Testis (tissue), 3 donors: ENCODE measurements around the gene QSOX1. TPM values are rescaled to one million over a fixed set of nuclear protein-coding genes. Genes with fewer than 3 reads are reported as not detected.

Experiments
- DNase-seq: peaks from one replicate; pipeline ENCODE4 v3.0.0-alpha.2; 2019
- H3K27ac ChIP-seq, 2 donors: fragments of 200-600 bp; sonication (generic); one replicate each; pipeline ENCODE4 v1.5.1; 2019
- H3K27me3 ChIP-seq: fragments of 200-600 bp; sonication (generic); one replicate; pipeline ENCODE4 v1.5.1; 2019
- H3K36me3 ChIP-seq: fragments of 200-600 bp; sonication (generic); one replicate; pipeline ENCODE4 v1.5.1; 2017; ENCODE audit warnings: low read depth; ENCODE audit errors: missing control alignments
- H3K4me1 ChIP-seq: fragments of 200-600 bp; sonication (generic); one replicate; pipeline ENCODE4 v1.5.1; 2019
- H3K4me3 ChIP-seq, 2 donors: fragments of 200-600 bp; sonication (generic); one replicate each; pipeline ENCODE4 v1.5.1; 2017 to 2019
- H3K9me3 ChIP-seq: fragments of 200-600 bp; sonication (generic); one replicate; pipeline ENCODE4 v1.5.1; 2017
- CTCF ChIP-seq, 3 experiments: fragments of 450-650 bp in 2 of 3; fragments of 200-600 bp in 1 of 3; sonication (generic) in 1 of 3; IDR thresholded peaks; one replicate each; pipeline ENCODE4 v1.5.1; 2016 to 2019; ENCODE audit warnings: antibody characterized with exemption in 3 of 3, mild to moderate bottlenecking in 2 of 3, moderate library complexity in 1 of 3
- POLR2A ChIP-seq: fragments of 450-650 bp; IDR thresholded peaks from one replicate; pipeline ENCODE4 v1.6.1; 2017; ENCODE audit warnings: antibody characterized with exemption, mild to moderate bottlenecking, moderate library complexity
- WGBS, 2 donors: methylation state at CpG; one replicate each; pipeline ENCODE4 v1.1.5; 2018; 5-methylcytosine and 5-hydroxymethylcytosine counted together
- intact Hi-C: fragments of 100-400 bp; cut with DNase I; formaldehyde crosslinking; loops from one replicate; pipeline ENCODE4 v1.15.1; 2023; ENCODE audit warnings: low total_unique reads
- polyA plus RNA-seq: library from polyadenylated mRNA; stranded (reverse); fragments of 350-450 nt; fragmentation: Illumina TruSeq; extraction: RNeasy Lipid Tissue Mini Kit (QIAGEN cat#74804); gene quantifications from one replicate; pipeline ENCODE4 v1.2.3, GENCODE V29; 2014; ENCODE audit warnings: low read depth, low replicate concordance; ENCODE audit not compliant: insufficient read depth
- total RNA-seq, 2 donors: library from RNA; depleted of rRNA; stranded (reverse); fragments of >200 nt; gene quantifications; one replicate each; pipeline ENCODE4 v1.2.3, GENCODE V29; 2016

The QSOX1 gene
- total and polyA plus RNA-seq, 3 donors from 2014 or later = 285 to 691 (median 566) TPM

- Histone ChIP-seq H3K27me3 (no peaks in the 10 kb centered on the region), H3K4me3 (no peak overlapping the region), H3K36me3 (no peaks in the 10 kb centered on the region), H3K9me3 (no peaks in the 10 kb centered on the region), H3K4me1 (peaks cover 14% of the 10 kb centered on the region), H3K27ac (peak overlapping the region; percentile 51 to 68)
- TF ChIP-seq CTCF (IDR thresholded peaks at IDR 0.05) (no peak), POLR2A (no peak)
- 18 to 63% methylated on average over 5 to 8 of the region's 8 CpGs for WGBS, 2 donors
- peak; percentile 91 for DNase-seq
- intact Hi-C loops = loop anchor here (10.0 kb wide), 1 partner anchor 59 kb away; no protein-coding TSS in a partner anchor
Measured at GRCh38 chr1:180173952-180174351, 19.3 kb downstream of the QSOX1 start.

- intact Hi-C loops = loop anchor here (10.0 kb wide), 1 partner anchor 60 kb away; no protein-coding TSS in a partner anchor
- WGBS, 2 donors = 79 to 91% methylated on average over 9 of the region's 9 CpGs
- DNase-seq = no peak
- H3K36me3 ChIP-seq = no peaks in the 10 kb centered on the region
- TF ChIP-seq CTCF (IDR thresholded peaks at IDR 0.05) = no peak
- no peak for TF ChIP-seq POLR2A
- no peak overlapping the region for H3K4me3 ChIP-seq
- H3K9me3 ChIP-seq = no peaks in the 10 kb centered on the region
- no peak overlapping the region for H3K27ac ChIP-seq
- no peaks in the 10 kb centered on the region for H3K27me3 ChIP-seq
- peaks cover 14% of the 10 kb centered on the region for H3K4me1 ChIP-seq
Measured at GRCh38 chr1:180175291-180175690, 20.6 kb downstream of the QSOX1 start.

GRCh38 chr1:180175806-180176205 is 21.1 kb downstream of the QSOX1 start:
- no peaks in the 10 kb centered on the region for H3K27me3 ChIP-seq
- no peak for DNase-seq
- WGBS, 2 donors = 88 to 97% methylated on average over 4 to 9 of the region's 9 CpGs
- peaks cover 14% of the 10 kb centered on the region for H3K4me1 ChIP-seq
- intact Hi-C loops = loop anchor here (10.0 kb wide), 1 partner anchor 61 kb away; no protein-coding TSS in a partner anchor
- H3K27ac ChIP-seq = no peak overlapping the region
- no peaks in the 10 kb centered on the region for H3K36me3 ChIP-seq
- H3K9me3 ChIP-seq = no peaks in the 10 kb centered on the region
- no peak overlapping the region for H3K4me3 ChIP-seq
- TF ChIP-seq POLR2A = no peak

- no peaks in the 10 kb centered on the region for H3K9me3 ChIP-seq
- 91 to 98% methylated on average over 4 of the region's 4 CpGs for WGBS, 2 donors
- intact Hi-C loops = loop anchor here (10.0 kb wide), 1 partner anchor 62 kb away; no protein-coding TSS in a partner anchor
- no peak overlapping the region for H3K27ac ChIP-seq
- no peaks in the 10 kb centered on the region for H3K27me3 ChIP-seq
- no peaks in the 10 kb centered on the region for H3K36me3 ChIP-seq
- TF ChIP-seq POLR2A (no peak), CTCF (IDR thresholded peaks at IDR 0.05) (no peak)
- peaks cover 14% of the 10 kb centered on the region for H3K4me1 ChIP-seq
- no peak overlapping the region for H3K4me3 ChIP-seq
- no peak for DNase-seq
Measured at GRCh38 chr1:180176965-180177364, 22.3 kb downstream of the QSOX1 start.

- no peak for TF ChIP-seq CTCF (IDR thresholded peaks at IDR 0.05)
- no peak for TF ChIP-seq POLR2A
- DNase-seq = no peak
- Histone ChIP-seq H3K9me3 (no peaks in the 10 kb centered on the region), H3K27me3 (no peaks in the 10 kb centered on the region), H3K27ac (no peak overlapping the region), H3K36me3 (no peaks in the 10 kb centered on the region), H3K4me1 (peaks cover 14% of the 10 kb centered on the region), H3K4me3 (no peak overlapping the region)
- intact Hi-C loops = loop anchor here (10.0 kb wide), 1 partner anchor 63 kb away; no protein-coding TSS in a partner anchor
- WGBS, 2 donors = 77 to 85% methylated on average over 4 of the region's 4 CpGs
Measured at GRCh38 chr1:180177931-180178330, 23.3 kb downstream of the QSOX1 start.
